NOMO-1 treated with DMSO at 0.1 percent for 48 hours (cell line): ENCODE measurements around the gene PRDX5.

ENCODE experiments used
- DNase-seq: peaks from one replicate; lab custom pipeline; 2025; ENCODE audit not compliant: unreplicated experiment; lab: John Stamatoyannopoulos, UW

PRDX5 gene

DNA sequence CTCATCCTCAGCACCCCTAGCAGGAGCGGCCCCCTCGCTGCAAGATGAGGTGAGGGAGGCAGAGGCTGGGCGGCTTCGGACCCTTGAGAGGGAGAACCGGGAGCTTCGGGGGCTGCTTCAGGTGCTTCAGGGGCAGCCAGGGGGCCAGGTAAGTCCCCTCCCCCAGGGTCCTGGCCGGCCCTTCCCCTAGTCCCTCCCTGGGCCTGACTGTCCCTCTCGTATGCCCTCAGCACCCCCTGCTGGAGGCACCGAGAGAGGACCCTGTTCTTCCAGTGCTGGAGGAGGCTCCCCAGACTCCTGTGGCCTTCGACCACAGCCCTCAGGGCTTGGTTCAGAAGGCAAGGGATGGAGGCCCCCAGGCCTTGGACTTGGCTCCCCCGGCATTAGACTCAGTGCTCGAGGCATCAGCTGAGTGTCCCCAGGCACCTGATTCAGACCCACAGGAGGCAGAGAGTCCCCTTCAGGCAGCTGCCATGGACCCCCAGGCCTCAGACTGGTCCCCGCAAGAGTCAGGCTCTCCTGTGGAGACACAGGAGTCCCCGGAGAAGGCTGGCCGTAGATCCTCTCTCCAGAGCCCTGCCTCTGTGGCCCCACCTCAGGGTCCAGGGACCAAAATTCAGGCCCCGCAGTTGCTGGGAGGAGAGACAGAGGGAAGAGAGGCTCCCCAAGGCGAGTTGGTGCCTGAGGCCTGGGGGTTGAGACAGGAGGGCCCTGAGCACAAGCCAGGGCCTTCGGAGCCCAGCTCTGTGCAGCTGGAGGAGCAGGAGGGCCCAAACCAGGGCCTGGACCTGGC, 26.0 kb downstream of the PRDX5 start:
- no peak for DNase-seq

DNA sequence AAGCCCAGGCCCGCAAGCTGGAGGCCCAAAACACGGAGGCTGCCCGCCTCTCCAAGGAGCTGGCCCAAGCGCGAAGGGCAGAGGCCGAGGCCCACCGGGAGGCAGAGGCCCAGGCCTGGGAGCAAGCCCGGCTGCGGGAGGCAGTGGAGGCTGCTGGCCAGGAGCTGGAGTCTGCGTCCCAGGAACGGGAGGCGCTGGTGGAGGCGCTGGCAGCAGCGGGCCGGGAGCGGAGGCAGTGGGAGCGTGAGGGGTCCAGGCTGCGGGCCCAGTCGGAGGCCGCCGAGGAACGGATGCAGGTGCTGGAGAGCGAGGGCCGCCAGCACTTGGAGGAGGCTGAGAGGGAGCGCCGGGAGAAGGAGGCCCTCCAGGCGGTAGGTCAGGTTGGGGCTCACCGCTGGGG, 26.9 kb downstream of the PRDX5 start:
- DNase-seq, result no peak

- peak; percentile 69 for DNase-seq
Measured at GRCh38 chr11:64347193-64347867, 29.4 kb downstream of the PRDX5 start.

GRCh38 chr11:64348383-64349024, 30.6 kb downstream of the PRDX5 start:
- DNase-seq, result no peak

- DNase-seq, result no peak
Measured at GRCh38 chr11:64349025-64349387, 31.1 kb downstream of the PRDX5 start.

GRCh38 chr11:64349404-64349803, 31.5 kb downstream of the PRDX5 start:
- DNase-seq, result no peak

DNA sequence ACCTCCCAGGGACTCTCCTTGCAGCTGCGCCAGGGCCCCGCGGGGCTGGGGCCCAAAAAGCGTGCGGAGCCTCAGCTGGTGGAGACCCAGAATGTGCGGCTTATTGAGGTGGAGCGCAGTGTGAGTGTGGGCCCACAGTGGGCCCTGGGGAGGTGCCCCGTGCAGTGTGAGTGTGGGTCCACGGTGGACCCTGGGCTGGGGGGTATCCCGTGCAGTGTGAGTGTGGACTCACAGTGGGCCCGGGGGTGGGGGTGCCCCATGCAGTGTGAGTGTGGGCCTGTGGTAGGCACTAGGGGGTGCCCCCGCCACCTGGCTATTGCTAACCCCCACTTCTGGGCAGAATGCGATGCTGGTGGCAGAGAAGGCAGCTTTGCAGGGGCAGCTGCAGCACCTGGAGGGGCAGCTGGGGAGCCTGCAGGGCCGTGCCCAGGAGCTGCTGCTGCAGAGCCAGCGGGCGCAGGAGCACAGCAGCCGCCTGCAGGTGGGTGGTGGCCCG, 33.3 kb downstream of the PRDX5 start:
- DNase-seq, result no peak

DNA sequence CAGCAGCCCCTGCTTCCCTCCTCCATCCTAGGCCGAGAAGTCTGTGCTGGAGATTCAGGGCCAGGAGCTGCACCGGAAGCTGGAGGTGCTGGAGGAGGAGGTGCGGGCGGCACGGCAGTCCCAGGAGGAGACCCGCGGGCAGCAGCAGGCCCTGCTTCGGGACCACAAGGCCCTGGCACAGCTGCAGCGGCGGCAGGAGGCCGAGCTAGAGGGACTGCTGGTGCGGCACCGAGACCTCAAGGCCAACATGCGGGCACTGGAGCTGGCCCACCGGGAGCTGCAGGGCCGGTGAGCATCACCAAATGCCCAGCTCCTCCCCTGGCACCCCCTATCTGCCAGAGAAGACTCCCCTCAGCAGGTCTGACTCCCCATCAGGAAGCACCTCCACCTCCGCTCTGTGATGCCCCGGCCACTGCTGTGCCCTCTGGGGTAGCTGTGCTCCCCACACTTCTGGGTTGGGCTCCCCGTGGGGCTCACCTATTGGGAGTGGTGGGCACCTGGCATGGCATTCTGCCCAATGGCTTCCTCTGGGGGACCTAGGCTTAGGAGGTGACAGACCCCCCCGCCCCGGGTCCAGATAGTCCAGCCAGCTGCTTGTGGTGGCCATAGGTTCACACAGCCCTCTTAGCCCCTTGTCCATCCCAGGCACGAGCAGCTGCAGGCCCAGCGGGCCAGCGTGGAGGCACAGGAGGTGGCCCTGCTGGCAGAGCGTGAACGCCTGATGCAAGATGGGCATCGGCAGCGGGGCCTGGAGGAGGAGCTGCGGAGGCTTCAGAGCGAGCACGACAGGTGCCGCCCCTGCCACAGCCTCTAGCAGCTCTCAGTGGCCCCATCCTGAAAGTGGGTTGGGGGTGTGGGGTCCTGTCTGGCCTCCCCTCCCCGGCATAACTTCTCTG, 34.4 kb downstream of the PRDX5 start:
- DNase-seq, result no peak

DNA sequence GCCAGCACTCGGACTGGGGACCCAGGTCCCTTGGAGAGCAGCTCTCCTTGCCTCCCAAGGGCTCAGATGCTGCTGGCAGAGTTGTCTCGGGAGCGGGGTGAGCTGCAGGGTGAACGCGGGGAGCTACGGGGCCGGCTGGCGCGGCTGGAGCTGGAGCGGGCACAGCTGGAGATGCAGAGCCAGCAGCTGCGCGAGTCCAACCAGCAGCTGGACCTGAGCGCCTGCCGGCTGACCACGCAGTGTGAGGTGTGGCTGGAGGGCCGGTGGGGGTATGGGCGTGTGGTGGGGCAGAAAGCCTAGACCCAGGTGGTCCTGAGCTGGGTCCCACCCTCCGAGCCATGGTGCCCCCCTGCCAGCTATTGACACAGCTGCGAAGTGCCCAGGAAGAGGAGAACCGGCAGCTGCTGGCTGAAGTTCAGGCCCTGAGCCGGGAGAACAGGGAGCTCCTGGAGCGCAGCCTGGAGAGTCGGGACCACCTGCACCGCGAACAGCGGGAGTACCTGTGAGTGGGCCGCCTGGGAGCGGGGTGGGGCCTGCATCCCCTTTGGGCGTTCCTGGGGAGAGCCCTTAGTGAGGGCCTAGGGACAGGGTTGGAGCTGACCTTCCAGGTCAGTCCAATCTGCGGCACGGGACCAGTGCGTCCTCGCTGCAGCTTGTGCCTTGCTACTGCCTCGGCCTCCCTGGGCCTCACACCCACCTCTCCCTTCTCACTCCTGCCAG, 35.2 kb downstream of the PRDX5 start:
- DNase-seq, result no peak

DNA sequence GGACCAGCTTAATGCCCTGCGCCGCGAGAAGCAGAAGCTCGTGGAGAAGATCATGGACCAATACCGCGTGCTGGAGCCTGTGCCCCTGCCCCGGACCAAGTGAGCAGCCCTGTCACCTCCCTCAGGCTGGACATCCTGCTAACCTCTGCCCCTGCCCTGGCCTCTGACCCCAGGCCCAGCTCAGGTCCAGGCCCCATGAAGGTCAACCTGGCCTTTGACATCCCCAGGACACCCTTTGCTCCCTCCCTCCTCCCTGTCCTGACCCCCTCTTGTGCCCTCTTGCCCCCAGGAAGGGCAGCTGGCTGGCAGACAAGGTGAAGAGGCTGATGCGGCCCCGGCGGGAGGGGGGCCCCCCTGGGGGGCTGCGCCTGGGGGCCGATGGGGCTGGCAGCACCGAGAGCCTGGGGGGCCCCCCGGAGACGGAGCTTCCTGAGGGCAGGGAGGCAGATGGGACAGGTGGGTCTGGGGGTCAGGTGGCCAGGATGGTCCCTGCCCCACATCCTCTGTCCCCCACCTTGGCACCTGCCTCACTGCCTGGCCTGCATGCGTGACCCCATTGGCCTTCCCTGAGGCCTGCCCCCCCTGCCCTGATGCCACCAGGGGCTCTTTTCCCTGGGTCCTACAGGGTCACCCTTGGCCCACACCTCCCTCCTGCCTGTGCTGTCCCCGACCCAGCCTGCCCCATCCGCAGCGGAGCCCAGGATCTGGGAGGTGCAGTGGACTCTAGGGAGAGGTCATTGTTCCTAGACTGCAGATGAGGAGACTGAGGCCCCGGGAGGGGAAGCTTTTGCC, 36.0 kb downstream of the PRDX5 start:
- DNase-seq, result no peak

- no peak for DNase-seq
Measured at GRCh38 chr11:64355078-64355940, 37.4 kb downstream of the PRDX5 start.

- DNase-seq, result peak; percentile 17
Measured at GRCh38 chr11:64356498-64357411, 38.8 kb downstream of the PRDX5 start.

DNA sequence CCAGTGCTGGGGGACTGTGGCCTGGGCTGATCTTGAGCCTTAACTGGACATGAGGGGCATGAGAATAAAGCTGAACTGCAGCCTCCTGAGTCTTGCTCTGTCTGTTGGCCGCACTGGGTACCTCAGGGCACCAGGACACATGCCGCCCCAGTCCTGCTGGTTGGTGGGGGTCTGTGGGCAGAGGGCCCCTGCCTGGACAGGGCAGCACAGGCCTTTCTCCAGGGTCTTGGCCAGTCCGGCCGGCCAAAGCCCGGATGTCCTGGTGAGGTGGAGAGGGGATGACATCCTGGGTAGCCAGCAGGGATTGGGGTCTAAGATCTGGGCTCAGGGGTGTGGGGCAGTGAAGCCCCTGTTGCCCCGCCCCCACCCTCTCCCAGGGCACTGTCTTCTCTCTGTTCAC, 39.5 kb downstream of the PRDX5 start:
- no peak for DNase-seq

- DNase-seq, result no peak
Measured at GRCh38 chr11:64357904-64358535, 40.1 kb downstream of the PRDX5 start.

DNA sequence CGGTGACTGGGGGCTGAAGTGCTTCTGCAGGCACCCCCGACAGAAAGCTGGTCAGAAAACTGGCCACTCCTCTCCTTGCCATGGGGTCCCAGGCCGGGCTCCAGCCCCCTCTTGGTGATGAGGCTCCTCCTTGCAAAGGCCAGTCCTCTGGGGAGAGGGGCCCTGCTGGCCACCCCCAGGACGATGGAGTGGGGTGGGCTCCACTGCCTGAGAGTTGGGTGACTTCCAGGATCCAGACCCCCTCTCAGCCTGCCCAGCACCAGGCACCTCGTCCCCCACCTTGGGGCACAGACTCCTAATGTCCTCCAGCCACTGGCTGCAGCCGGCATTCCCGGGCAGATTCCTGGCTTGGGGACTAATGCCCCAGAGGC, 40.6 kb downstream of the PRDX5 start:
- DNase-seq, result no peak

GRCh38 chr11:64358907-64359711, 41.2 kb downstream of the PRDX5 start, which contains the start of gene RPS6KA4:
Gene RPS6KA4 (plus strand): TSS chr11:64359162. CDS start chr11:64359236, 74 bp downstream.
- peak; percentile 24 for DNase-seq
